Stimulated activated memory B cell treated with anti-CD40 and anti-IgM and Interleukin-4, amounts not matched to agents 10 μg/mL and 1 μg/mL and 100 μg/mL, for 72 hours (primary cell): ENCODE results near the gene C3orf20.
A peak's percentile ranks its signal among the peaks of the same experiment; 100 is the strongest.

ENCODE experiments used
- ATAC-seq: fragments of 150-1000 bp; cut with Tn5 transposase; 2 replicates; pipeline ENCODE4 v1.10.0; 2021
- H3K27ac Mint-ChIP-seq: one replicate; pipeline ENCODE4 v1.8.0; 2022; ENCODE audit warnings: mild to moderate bottlenecking, mixed read lengths
- H3K27me3 Mint-ChIP-seq: one replicate; pipeline ENCODE4 v1.8.0; 2022; ENCODE audit warnings: mixed read lengths
- H3K36me3 Mint-ChIP-seq: one replicate; pipeline ENCODE4 v1.8.0; 2022; ENCODE audit warnings: mixed read lengths
- H3K4me1 Mint-ChIP-seq: one replicate; pipeline ENCODE4 v1.8.0; 2022; ENCODE audit warnings: mixed read lengths
- H3K4me3 Mint-ChIP-seq: one replicate; pipeline ENCODE4 v1.8.0; 2022; ENCODE audit warnings: mild to moderate bottlenecking, moderate library complexity, mixed read lengths
- H3K9me3 Mint-ChIP-seq: one replicate; pipeline ENCODE4 v1.8.0; 2022; ENCODE audit warnings: mixed read lengths

Gene C3orf20

GRCh38 chr3:14674841-14675240 lies at the start of gene C3orf20:
Gene C3orf20, plus strand, starts transcription at chr3:14675141. Its CDS starts 7,573 bp downstream, at chr3:14682714.
- no peak for ATAC-seq
- H3K27ac Mint-ChIP-seq: no peak within 1 kb of the TSS
- H3K27me3 Mint-ChIP-seq: no peaks in the 10 kb centered on the region
- H3K4me1 Mint-ChIP-seq: no peaks in the 10 kb centered on the region
- no peaks in the 10 kb centered on the region for H3K9me3 Mint-ChIP-seq
- peaks cover 35% of the 10 kb centered on the region for H3K36me3 Mint-ChIP-seq
- no peak within 1 kb of the TSS for H3K4me3 Mint-ChIP-seq

- no peak for ATAC-seq
- Mint-ChIP-seq H3K27me3 (peaks cover 49% of the 10 kb centered on the region), H3K36me3 (no peaks in the 10 kb centered on the region), H3K9me3 (no peaks in the 10 kb centered on the region), H3K4me1 (no peaks in the 10 kb centered on the region), H3K27ac (no peak overlapping the region), H3K4me3 (no peak overlapping the region)
Observed at GRCh38 chr3:14625443-14625842, 49.5 kb upstream of the C3orf20 start.

GRCh38 chr3:14627815-14628214 lies 47.1 kb upstream of the C3orf20 start:
- Mint-ChIP-seq H3K4me1 (no peaks in the 10 kb centered on the region), H3K36me3 (no peaks in the 10 kb centered on the region), H3K27ac (no peak overlapping the region), H3K27me3 (peaks cover 58% of the 10 kb centered on the region), H3K4me3 (no peak overlapping the region), H3K9me3 (no peaks in the 10 kb centered on the region)
- no peak for ATAC-seq

GRCh38 chr3:14628406-14628805 lies 46.5 kb upstream of the C3orf20 start:
- Mint-ChIP-seq H3K36me3 (no peaks in the 10 kb centered on the region), H3K4me1 (no peaks in the 10 kb centered on the region), H3K27ac (no peak overlapping the region), H3K9me3 (no peaks in the 10 kb centered on the region), H3K4me3 (no peak overlapping the region), H3K27me3 (peaks cover 62% of the 10 kb centered on the region)
- ATAC-seq: no peak

GRCh38 chr3:14630404-14631100 lies 44.4 kb upstream of the C3orf20 start:
- Mint-ChIP-seq H3K4me1 (no peaks in the 10 kb centered on the region), H3K36me3 (no peaks in the 10 kb centered on the region), H3K27ac (no peak overlapping the region), H3K27me3 (peaks cover 78% of the 10 kb centered on the region), H3K4me3 (no peak overlapping the region), H3K9me3 (no peaks in the 10 kb centered on the region)
- ATAC-seq: no peak

- Mint-ChIP-seq H3K4me3 (no peak overlapping the region), H3K36me3 (no peaks in the 10 kb centered on the region), H3K4me1 (no peaks in the 10 kb centered on the region), H3K27me3 (peaks cover 76% of the 10 kb centered on the region), H3K9me3 (no peaks in the 10 kb centered on the region), H3K27ac (no peak overlapping the region)
- no peak for ATAC-seq
Observed at GRCh38 chr3:14631101-14631497, 43.8 kb upstream of the C3orf20 start.

GRCh38 chr3:14631687-14632441 lies 43.1 kb upstream of the C3orf20 start:
- Mint-ChIP-seq H3K9me3 (no peaks in the 10 kb centered on the region), H3K36me3 (no peaks in the 10 kb centered on the region), H3K4me3 (no peak overlapping the region), H3K27me3 (peaks cover 76% of the 10 kb centered on the region), H3K27ac (no peak overlapping the region), H3K4me1 (no peaks in the 10 kb centered on the region)
- ATAC-seq: no peak

GRCh38 chr3:14632442-14632930 lies 42.5 kb upstream of the C3orf20 start:
- Mint-ChIP-seq H3K27ac (no peak overlapping the region), H3K36me3 (no peaks in the 10 kb centered on the region), H3K4me3 (no peak overlapping the region), H3K9me3 (no peaks in the 10 kb centered on the region), H3K27me3 (peaks cover 76% of the 10 kb centered on the region), H3K4me1 (no peaks in the 10 kb centered on the region)
- no peak for ATAC-seq

- peaks cover 76% of the 10 kb centered on the region for H3K27me3 Mint-ChIP-seq
- no peak for ATAC-seq
- no peak overlapping the region for H3K4me3 Mint-ChIP-seq
- H3K4me1 Mint-ChIP-seq: no peaks in the 10 kb centered on the region
- H3K27ac Mint-ChIP-seq: no peak overlapping the region
- no peaks in the 10 kb centered on the region for H3K36me3 Mint-ChIP-seq
- H3K9me3 Mint-ChIP-seq: no peaks in the 10 kb centered on the region
Observed at GRCh38 chr3:14633417-14633816, 41.5 kb upstream of the C3orf20 start.

- H3K4me3 Mint-ChIP-seq: no peak overlapping the region
- no peaks in the 10 kb centered on the region for H3K36me3 Mint-ChIP-seq
- peaks cover 76% of the 10 kb centered on the region for H3K27me3 Mint-ChIP-seq
- no peak overlapping the region for H3K27ac Mint-ChIP-seq
- H3K9me3 Mint-ChIP-seq: no peaks in the 10 kb centered on the region
- ATAC-seq: peak; percentile 62
- no peaks in the 10 kb centered on the region for H3K4me1 Mint-ChIP-seq
Observed at GRCh38 chr3:14633819-14634424, 41.0 kb upstream of the C3orf20 start.

GRCh38 chr3:14634763-14635400 lies 40.1 kb upstream of the C3orf20 start:
- Mint-ChIP-seq H3K27ac (no peak overlapping the region), H3K4me3 (no peak overlapping the region), H3K9me3 (no peaks in the 10 kb centered on the region), H3K27me3 (peaks cover 70% of the 10 kb centered on the region), H3K4me1 (no peaks in the 10 kb centered on the region), H3K36me3 (no peaks in the 10 kb centered on the region)
- no peak for ATAC-seq

GRCh38 chr3:14636496-14637087 lies 38.3 kb upstream of the C3orf20 start:
- H3K9me3 Mint-ChIP-seq: no peaks in the 10 kb centered on the region
- peaks cover 61% of the 10 kb centered on the region for H3K27me3 Mint-ChIP-seq
- H3K27ac Mint-ChIP-seq: no peak overlapping the region
- no peak for ATAC-seq
- no peaks in the 10 kb centered on the region for H3K4me1 Mint-ChIP-seq
- no peaks in the 10 kb centered on the region for H3K36me3 Mint-ChIP-seq
- H3K4me3 Mint-ChIP-seq: no peak overlapping the region

- no peak for ATAC-seq
- Mint-ChIP-seq H3K27ac (no peak overlapping the region), H3K4me1 (no peaks in the 10 kb centered on the region), H3K9me3 (no peaks in the 10 kb centered on the region), H3K36me3 (no peaks in the 10 kb centered on the region), H3K4me3 (no peak overlapping the region), H3K27me3 (peaks cover 40% of the 10 kb centered on the region)
Observed at GRCh38 chr3:14640157-14640562, 34.8 kb upstream of the C3orf20 start.

- peaks cover 34% of the 10 kb centered on the region for H3K27me3 Mint-ChIP-seq
- H3K27ac Mint-ChIP-seq: no peak overlapping the region
- H3K4me1 Mint-ChIP-seq: no peaks in the 10 kb centered on the region
- no peaks in the 10 kb centered on the region for H3K9me3 Mint-ChIP-seq
- ATAC-seq: no peak
- no peak overlapping the region for H3K4me3 Mint-ChIP-seq
- no peaks in the 10 kb centered on the region for H3K36me3 Mint-ChIP-seq
Observed at GRCh38 chr3:14640734-14641133, 34.2 kb upstream of the C3orf20 start.

GRCh38 chr3:14641346-14641745 lies 33.6 kb upstream of the C3orf20 start:
- Mint-ChIP-seq H3K27me3 (peaks cover 30% of the 10 kb centered on the region), H3K4me3 (no peak overlapping the region)

More at GRCh38 chr3:14641346-14641745, 33.6 kb upstream of the C3orf20 start:
- H3K36me3 Mint-ChIP-seq: no peaks in the 10 kb centered on the region
- H3K4me1 Mint-ChIP-seq: no peaks in the 10 kb centered on the region
- no peak for ATAC-seq
- H3K27ac Mint-ChIP-seq: no peak overlapping the region
- no peaks in the 10 kb centered on the region for H3K9me3 Mint-ChIP-seq
